ENCODE results near the gene LRRC73.
A peak's percentile ranks its signal among the peaks of the same experiment; 100 is the strongest.
"Not testable (repeated sequence)": the region's sequence is repeated elsewhere in the genome, so short reads cannot be mapped to it uniquely, and the experiment has no call there.

LRRC73 gene

GRCh38 chr6:43491750-43492661 is 18.1 kb downstream of the LRRC73 start:
- DNase-seq, result no peak

GRCh38 chr6:43490523-43490939 is 19.6 kb downstream of the LRRC73 start:
- no peak for DNase-seq

DNA sequence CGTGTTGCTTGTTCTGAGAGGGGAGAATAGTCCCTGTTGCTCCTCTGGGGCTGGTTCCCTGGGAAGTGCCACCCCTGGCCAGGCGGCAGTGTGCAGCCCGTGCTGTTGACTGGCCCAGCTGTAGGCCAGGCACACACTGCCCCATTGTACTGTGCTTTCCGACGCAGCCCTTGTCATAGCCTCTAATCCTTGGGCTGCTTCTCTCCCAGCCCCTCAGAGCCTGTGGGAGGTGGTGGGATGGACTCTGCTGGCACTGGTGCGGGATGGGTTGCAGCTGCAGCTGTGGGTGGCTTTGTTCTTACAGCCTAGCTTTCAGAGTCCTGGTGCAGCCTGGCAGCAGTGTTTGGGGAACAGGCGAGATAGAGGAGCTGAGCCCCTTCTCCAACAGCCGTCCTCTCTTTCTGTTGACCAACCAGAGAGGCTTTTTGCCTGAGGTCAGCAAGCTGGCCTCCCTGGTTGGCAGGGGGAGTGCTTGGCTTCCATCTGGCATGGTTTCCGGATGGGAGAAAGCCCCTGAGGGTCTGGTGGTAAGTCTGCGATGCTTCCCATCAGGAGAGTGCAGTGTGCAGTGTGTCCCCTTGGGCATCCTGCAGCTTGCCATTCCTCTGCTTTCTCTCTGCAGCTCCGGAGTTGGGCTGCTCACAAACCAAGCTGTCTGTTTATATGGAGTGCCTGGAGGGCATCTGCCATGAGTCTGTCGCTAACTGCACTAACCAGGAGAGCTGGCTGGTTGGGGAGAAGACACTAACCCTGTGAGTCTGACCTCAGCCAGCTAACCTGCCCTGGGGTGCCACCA is 20.7 kb downstream of the LRRC73 start:
- no peak for DNase-seq

- DNase-seq, result no peak
These were observed 21.4 kb downstream of the LRRC73 start for GRCh38 chr6:43488667-43489276.

GRCh38 chr6:43481591-43482236 is 28.4 kb downstream of the LRRC73 start:
- DNase-seq, result no peak

- DNase-seq, result no peak
These were observed 29.1 kb downstream of the LRRC73 start for GRCh38 chr6:43481075-43481474.

GRCh38 chr6:43478008-43478372 is 32.2 kb downstream of the LRRC73 start:
- no peak for DNase-seq

DNA sequence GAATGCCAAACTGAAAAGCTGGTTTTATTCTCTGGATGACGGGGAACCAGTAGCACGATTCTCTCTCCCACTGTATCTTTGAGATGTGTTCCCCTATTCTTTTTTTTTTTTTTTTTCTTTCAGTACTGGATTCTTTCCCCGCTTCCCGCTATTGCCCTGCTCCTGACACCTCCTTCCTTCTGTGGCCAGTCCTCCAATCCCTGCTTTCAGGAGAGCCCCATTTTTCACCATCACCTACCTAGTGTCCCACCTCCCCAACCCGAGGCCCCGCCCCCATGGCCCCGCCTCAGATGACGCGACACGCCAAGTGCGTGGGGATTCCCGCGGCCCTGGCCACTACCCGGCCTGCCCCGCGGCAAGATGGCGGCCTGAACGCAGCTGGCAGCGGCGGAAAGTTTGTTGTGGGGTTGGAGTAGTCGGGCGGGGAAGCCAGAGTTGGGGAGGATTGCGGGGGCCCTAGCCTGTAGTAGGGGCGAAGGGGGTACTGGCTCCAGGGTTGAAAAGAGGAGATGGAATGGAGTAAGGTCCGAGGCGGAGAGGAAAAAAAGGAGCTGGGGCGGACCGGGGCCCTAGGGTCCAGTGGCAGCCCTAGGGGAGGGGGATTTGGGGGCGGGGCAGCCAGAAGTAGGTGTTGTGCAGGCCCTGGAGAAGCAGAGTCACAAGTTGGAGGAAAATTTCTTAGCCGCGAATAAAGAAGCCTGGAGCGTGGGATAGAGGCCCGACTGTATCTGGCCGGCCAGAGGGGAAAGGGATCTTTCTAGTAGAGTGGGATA is 32.7 kb downstream of the LRRC73 start, which contains the start of gene TJAP1:
Gene TJAP1 (plus strand): TSS at position 336 of the 773 bp plus-strand sequence. CDS start 21,432 bp downstream, outside the sequence.
- DNase-seq, result peak; percentile 90

DNA sequence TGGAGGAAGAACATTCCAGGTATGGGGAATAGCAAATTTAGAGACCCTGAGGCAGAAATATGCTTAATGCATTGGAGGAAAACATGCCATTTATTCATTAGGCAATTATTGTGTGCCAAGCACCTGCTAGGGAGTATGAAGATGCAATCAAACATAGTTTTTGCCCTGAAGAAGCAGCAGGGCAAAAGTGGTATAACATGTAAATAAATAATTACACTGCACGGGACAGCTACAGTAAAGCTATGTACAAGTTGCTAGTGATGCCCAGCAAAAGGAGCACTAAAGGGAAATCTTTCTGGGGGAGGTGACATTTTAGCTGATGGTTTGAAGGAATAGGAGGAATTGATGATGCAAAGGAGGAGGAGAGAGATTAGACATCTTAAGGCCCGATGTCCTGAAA is 33.4 kb downstream of the LRRC73 start:
- DNase-seq, result no peak

DNA sequence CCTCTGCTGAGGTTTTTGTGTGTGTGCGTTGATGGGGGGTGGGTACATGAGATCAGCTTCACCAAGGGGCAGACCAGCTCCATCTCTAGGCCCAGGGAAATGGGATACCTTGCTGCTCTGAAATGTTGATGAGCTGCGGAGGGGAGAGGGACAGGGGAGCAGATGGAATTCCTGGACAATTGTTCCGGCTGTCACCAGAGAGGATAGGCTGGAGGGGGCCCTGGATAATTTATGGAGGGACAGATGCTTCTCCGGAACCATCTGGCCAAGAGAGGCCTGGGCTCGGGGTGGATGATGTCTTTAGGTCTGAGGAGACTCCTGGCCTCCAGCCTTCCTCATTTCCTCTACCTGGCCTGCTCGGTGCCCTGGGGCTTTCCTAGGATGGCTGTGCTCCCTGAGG is 34.6 kb downstream of the LRRC73 start:
- DNase-seq, result no peak

DNA sequence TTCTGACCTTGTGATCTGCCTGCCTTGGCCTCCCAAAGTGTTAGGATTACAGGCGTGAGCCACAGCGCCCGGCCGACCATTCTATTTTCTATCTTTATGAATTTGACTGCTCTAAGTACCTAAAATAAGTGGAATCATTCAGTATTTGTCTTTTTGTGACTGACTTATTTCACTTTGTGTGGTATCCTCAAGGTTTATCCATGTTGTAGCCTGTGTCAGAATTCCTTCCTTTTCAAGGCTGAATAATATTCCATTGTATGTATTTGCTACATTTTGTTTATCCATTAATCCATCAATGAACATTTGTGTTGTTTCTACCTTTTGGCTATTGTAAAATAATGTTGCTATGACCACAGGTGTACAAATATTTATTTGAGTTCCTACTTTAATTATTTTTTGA is 37.6 kb downstream of the LRRC73 start:
- no peak for DNase-seq

- no peak for DNase-seq
These were observed 38.7 kb downstream of the LRRC73 start for GRCh38 chr6:43471399-43471798.

DNA sequence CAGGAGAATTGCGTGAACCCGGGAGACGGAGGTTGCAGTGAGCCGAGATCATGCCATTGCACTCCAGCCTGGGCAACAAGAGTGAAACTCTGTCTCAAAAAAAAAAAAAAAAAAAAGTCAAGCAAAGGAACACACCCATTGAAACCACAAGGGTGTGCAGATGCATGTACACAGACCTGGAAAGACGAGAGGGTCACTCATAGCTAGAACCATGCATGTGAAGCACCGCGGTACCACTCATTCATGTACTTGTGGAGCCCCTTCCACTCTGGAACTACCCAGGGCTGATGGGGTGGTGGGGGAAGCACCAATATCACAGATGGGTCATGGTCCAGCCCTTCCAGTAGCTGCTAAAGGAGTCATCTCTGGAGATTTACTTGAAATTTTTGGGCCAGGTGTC is 40.2 kb downstream of the LRRC73 start:
- no peak for DNase-seq

DNA sequence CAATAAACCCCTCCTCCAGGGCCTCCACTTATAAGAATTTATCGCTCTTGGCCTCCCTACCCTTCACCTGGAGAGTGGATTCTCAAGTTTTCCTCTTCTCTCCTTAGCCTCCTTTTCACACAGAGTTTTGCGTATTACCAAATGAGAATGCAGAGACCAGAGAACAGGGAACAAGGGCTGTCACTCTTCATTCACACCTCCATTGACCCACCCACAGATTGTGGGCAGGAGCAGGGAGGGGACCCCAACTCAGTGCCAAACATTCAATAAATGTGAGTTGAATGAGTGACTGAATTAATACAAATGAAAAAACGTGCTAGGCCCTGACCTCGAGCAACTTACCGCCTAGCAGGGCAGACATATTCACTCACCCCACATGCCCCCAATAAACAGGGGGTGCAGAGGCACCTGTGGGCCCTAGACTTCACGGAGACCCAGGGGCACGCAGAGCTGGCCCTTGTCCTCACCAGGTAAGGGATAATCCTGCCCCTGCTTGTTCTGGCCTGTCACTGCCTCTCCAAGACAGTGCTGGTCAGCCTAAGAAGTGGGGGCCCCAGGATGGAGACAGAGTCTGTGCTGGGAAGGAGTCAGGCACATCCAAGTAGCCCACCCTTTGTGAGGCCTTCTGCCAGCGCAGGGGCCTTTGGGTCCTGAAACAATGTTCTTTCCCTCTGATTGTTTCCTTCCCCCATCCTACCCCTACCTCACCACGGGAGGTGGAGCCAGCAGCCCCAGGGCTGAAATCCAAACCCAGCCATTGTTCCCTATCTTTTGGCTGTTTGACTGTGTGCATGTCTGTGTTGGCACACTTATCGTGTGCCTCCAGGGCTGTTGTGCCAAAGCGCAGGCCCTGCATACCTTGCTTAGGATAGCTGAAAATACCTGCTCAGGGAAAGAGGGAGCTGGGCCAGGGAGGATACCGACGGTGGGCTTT is 41.1 kb downstream of the LRRC73 start:
- DNase-seq, result no peak

- DNase-seq, result no peak
These were observed 41.9 kb downstream of the LRRC73 start for GRCh38 chr6:43468240-43468639.

DNA sequence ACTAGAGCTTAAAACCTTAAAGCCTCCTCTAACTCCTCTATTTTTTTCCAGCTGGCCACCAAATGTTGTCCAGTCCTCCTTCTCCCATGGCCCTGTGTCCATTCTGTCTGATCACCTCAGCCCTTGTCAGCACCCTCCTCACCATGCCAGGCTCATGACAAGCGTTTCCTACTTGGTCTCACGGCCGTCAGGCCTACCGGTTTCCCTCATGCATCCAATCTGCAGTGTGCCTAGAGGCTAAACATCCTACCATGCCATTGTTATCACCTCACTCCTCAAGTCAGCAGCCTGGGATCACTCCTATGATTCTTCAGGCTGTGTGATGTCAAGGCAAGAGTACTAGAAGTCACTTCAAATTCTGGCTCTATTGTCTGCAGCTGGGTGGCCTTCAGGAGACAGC is 42.4 kb downstream of the LRRC73 start:
- no peak for DNase-seq

DNA sequence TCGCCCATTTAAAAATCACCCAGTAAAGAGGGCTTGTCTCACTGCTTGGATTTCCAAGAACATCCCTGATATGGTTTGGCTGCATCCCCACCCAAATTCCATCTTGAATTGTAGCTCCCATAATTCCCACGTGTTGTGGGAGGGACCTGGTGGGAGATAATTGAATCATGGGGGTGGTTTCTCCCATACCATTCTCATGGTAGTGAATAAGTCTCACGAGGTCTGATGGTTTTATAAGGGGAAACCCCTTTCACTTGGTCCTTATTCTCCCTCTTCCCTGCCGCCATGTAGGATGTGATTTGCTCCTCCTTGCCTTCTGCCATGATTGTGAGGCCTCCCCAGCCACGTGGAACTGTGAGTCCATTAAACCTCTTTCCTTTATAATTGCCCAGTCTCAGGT is 42.9 kb downstream of the LRRC73 start:
- not testable (repeated sequence) for DNase-seq

- DNase-seq, result no peak
These were observed 44.2 kb downstream of the LRRC73 start for GRCh38 chr6:43465948-43466347.

GRCh38 chr6:43464337-43464736 is 45.8 kb downstream of the LRRC73 start:
- DNase-seq, result no peak

- DNase-seq, result no peak
These were observed 48.2 kb downstream of the LRRC73 start for GRCh38 chr6:43461936-43462335.

DNA sequence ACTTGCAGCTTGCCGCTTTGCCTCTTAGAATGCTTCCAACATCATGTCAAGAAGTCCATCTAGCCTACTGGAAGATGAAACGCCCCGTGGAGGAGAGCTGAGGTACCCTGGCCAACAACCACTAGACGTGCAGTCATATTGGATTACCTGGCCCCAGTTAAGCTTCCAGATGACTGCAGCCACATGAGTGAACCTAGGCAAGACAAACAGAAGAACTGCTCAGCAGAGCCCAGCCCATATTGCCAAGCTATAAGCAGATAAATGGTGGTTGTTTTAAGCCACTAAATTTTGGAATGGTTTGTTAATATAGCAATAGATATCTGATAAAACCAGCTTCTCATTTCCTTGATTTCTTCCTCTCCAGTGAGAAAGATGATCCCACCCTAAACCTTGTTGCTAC is 50.1 kb downstream of the LRRC73 start:
- no peak for DNase-seq
